MCF 10A (cell line): ENCODE results near the gene WDFY1. TPM values are rescaled to one million over a fixed set of nuclear protein-coding genes. Genes with fewer than 3 reads are reported as not detected.

Experiments used
- BruUV-seq: library from RNA; stranded (reverse); fragments of 400-500 nt; replicated peaks from 2 replicates; lab custom pipeline; 2021; lab: Mats Ljungman, UMichigan
- CTCF ChIA-PET: fragments of 300-600 bp; sonication (Branson Sonifier 250); formaldehyde crosslinking; extraction: SDS; loops from one replicate; lab custom pipeline; 2021; ENCODE audit warnings: antibody characterized with exemption, inconsistent platforms; lab: Yijun Ruan, JAX
- POLR2A ChIA-PET: fragments of 300-600, 350-650 bp; sonication (Branson Sonifier 250); formaldehyde crosslinking; extraction: SDS; loops from one replicate; lab custom pipeline; 2020; ENCODE audit warnings: antibody characterized with exemption, inconsistent platforms; lab: Yijun Ruan, JAX
- DNase-seq: peaks from one replicate; pipeline ENCODE4 v3.0.0-alpha.2; 2018; ENCODE audit not compliant: unreplicated experiment
- H3K27ac Mint-ChIP-seq: one replicate; pipeline ENCODE4 v1.8.0; 2022; ENCODE audit warnings: mild to moderate bottlenecking, low read depth, mixed read lengths; ENCODE audit not compliant: unreplicated experiment
- H3K27me3 Mint-ChIP-seq: one replicate; pipeline ENCODE4 v1.8.0; 2022; ENCODE audit warnings: mixed read lengths; ENCODE audit not compliant: insufficient read depth, unreplicated experiment
- H3K36me3 Mint-ChIP-seq: one replicate; pipeline ENCODE4 v1.8.0; 2022; ENCODE audit warnings: mild to moderate bottlenecking, moderate library complexity, mixed read lengths; ENCODE audit not compliant: insufficient read depth, unreplicated experiment
- H3K4me1 Mint-ChIP-seq: one replicate; pipeline ENCODE4 v1.8.0; 2022; ENCODE audit warnings: mixed read lengths; ENCODE audit not compliant: insufficient read depth, unreplicated experiment
- H3K4me3 Mint-ChIP-seq: one replicate; pipeline ENCODE4 v1.8.0; 2022; ENCODE audit warnings: mild to moderate bottlenecking, moderate library complexity, mixed read lengths; ENCODE audit not compliant: unreplicated experiment
- H3K9me3 Mint-ChIP-seq: one replicate; pipeline ENCODE4 v1.8.0; 2022; ENCODE audit warnings: mixed read lengths; ENCODE audit not compliant: unreplicated experiment
- CTCF ChIP-seq: fragments of 200-600 bp; IDR thresholded peaks from one replicate; pipeline ENCODE4 v1.8.0; 2022; ENCODE audit warnings: antibody characterized with exemption, mild to moderate bottlenecking; ENCODE audit not compliant: unreplicated experiment
- intact Hi-C: fragments of 100-400 bp; cut with micrococcal nuclease; formaldehyde crosslinking; loops from 2 replicates; pipeline ENCODE4 v1.14.1; 2022
- total RNA-seq: library from RNA; stranded (reverse); gene quantifications from 2 replicates; pipeline ENCODE4 v1.2.3, GENCODE V29; 2022

WDFY1 gene
- total RNA-seq, 1 experiment from 2014 or later = 36.9 TPM

GRCh38 chr2:223887127-223887526 is 58.0 kb downstream of the WDFY1 start:
- peaks cover 8% of the 10 kb centered on the region for H3K4me1 Mint-ChIP-seq
- no peak overlapping the region for H3K4me3 Mint-ChIP-seq
- TF ChIP-seq CTCF = no peak
- ChIA-PET POLR2A (no interaction called here), CTCF (no interaction called here)
- BruUV-seq = no TSS peak
- H3K36me3 Mint-ChIP-seq = peaks cover 58% of the 10 kb centered on the region
- H3K27ac Mint-ChIP-seq = peak overlapping the region; percentile 87
- DNase-seq = peak; percentile 31
- no peaks in the 10 kb centered on the region for H3K9me3 Mint-ChIP-seq
- intact Hi-C loops = no loop called here
- no peaks in the 10 kb centered on the region for H3K27me3 Mint-ChIP-seq

GRCh38 chr2:223886726-223887125 is 58.4 kb downstream of the WDFY1 start:
- no peak for DNase-seq
- Mint-ChIP-seq H3K27me3 (no peaks in the 10 kb centered on the region), H3K4me1 (peaks cover 8% of the 10 kb centered on the region), H3K27ac (peak overlapping the region; percentile 87), H3K4me3 (no peak overlapping the region), H3K9me3 (no peaks in the 10 kb centered on the region), H3K36me3 (peaks cover 60% of the 10 kb centered on the region)
- CTCF ChIA-PET = no interaction called here
- intact Hi-C loops = no loop called here
- POLR2A ChIA-PET = interaction anchor here (1.0 kb wide), 1 partner anchor 47 kb away, joined by 4 read pairs; no protein-coding TSS in a partner anchor
- BruUV-seq = TSS peak; percentile 75
- no peak for TF ChIP-seq CTCF

- no TSS peak for BruUV-seq
- Mint-ChIP-seq H3K27ac (no peak overlapping the region), H3K36me3 (peaks cover 61% of the 10 kb centered on the region), H3K27me3 (no peaks in the 10 kb centered on the region), H3K4me3 (no peak overlapping the region), H3K9me3 (no peaks in the 10 kb centered on the region), H3K4me1 (peaks cover 8% of the 10 kb centered on the region)
- no peak for DNase-seq
- intact Hi-C loops = no loop called here
- ChIA-PET CTCF (no interaction called here), POLR2A (no interaction called here)
- no peak for TF ChIP-seq CTCF
These were observed 60.7 kb downstream of the WDFY1 start for GRCh38 chr2:223884399-223884798.

GRCh38 chr2:223882715-223883114 is 62.4 kb downstream of the WDFY1 start:
- ChIA-PET POLR2A (no interaction called here), CTCF (interaction anchor here (0.8 kb wide), 1 partner anchor 910 kb away, joined by 3 read pairs; no protein-coding TSS in a partner anchor)
- peaks cover 69% of the 10 kb centered on the region for H3K36me3 Mint-ChIP-seq
- intact Hi-C loops = no loop called here
- H3K27ac Mint-ChIP-seq = no peak overlapping the region
- TF ChIP-seq CTCF = no peak
- no TSS peak for BruUV-seq
- H3K4me3 Mint-ChIP-seq = no peak overlapping the region
- H3K4me1 Mint-ChIP-seq = peaks cover 8% of the 10 kb centered on the region
- H3K9me3 Mint-ChIP-seq = no peaks in the 10 kb centered on the region
- DNase-seq = no peak
- no peaks in the 10 kb centered on the region for H3K27me3 Mint-ChIP-seq
